Hepatocyte (in vitro differentiated cells): ENCODE results near the gene LY86.

Experiments
- EZH2 ChIP-seq: fragments of 200-600 bp; sonication (generic); IDR thresholded peaks from 2 replicates; pipeline ENCODE4 v1.6.1; 2016; ENCODE audit warnings: antibody characterized with exemption, mild to moderate bottlenecking, borderline replicate concordance
- TF ChIP-seq, protein P1 (sequence below): fragments of 200-600 bp; sonication (generic); IDR thresholded peaks from 2 replicates; pipeline ENCODE4 v1.5.1; 2016; ENCODE audit warnings: antibody characterized with exemption, mild to moderate bottlenecking; ENCODE audit not compliant: poor library complexity

DNA sequence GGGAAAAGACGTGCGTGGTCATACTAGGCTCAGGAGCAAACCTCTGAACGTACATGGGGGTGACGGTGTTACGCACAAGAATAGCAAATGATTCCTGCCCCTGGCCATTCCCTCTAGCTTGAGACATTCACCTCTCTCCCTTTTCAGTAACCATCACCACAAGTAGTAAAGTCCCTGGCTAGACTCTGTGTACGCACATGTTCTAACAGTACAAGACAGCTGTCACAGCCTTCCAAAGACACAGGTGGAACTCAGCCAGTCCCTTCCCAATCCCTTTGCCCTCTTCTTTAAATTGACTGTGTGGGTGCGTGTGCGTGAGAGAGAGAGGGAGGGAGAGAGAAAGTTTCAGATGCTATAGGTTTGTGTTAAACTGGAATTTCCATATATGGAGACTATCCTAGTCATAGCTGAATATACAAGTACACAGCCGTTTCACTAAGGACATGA, 67.3 kb downstream of the LY86 start:
- TF ChIP-seq, protein P1, sequence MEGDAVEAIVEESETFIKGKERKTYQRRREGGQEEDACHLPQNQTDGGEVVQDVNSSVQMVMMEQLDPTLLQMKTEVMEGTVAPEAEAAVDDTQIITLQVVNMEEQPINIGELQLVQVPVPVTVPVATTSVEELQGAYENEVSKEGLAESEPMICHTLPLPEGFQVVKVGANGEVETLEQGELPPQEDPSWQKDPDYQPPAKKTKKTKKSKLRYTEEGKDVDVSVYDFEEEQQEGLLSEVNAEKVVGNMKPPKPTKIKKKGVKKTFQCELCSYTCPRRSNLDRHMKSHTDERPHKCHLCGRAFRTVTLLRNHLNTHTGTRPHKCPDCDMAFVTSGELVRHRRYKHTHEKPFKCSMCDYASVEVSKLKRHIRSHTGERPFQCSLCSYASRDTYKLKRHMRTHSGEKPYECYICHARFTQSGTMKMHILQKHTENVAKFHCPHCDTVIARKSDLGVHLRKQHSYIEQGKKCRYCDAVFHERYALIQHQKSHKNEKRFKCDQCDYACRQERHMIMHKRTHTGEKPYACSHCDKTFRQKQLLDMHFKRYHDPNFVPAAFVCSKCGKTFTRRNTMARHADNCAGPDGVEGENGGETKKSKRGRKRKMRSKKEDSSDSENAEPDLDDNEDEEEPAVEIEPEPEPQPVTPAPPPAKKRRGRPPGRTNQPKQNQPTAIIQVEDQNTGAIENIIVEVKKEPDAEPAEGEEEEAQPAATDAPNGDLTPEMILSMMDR: no peak
- no peak for TF ChIP-seq EZH2
